H1 (cell line): Measurements from ENCODE around the gene HS3ST3B1. TPM values are rescaled to one million over a fixed set of nuclear protein-coding genes. Genes with fewer than 3 reads are reported as not detected.

ENCODE experiments used
- CBX8 ChIP-seq: fragments of 300-800, 300-1000 bp; sonication (generic); IDR thresholded peaks from 2 replicates; pipeline ENCODE4 v1.7.1; 2016; ENCODE audit warnings: low read depth, low read length, borderline replicate concordance
- GABPA ChIP-seq: IDR thresholded peaks from 2 replicates; pipeline ENCODE4 v1.6.1; 2011; ENCODE audit warnings: mild to moderate bottlenecking, low read length, moderate library complexity, borderline replicate concordance; ENCODE audit not compliant: insufficient read depth
- POLR2A ChIP-seq, 2 experiments: IDR thresholded peaks; 1 replicate in 1 of 2; 2 replicates in 1 of 2; pipeline ENCODE4 v1.6.1; 2011; ENCODE audit warnings: low read depth in 2 of 2, low read length in 2 of 2, mild to moderate bottlenecking in 2 of 2; ENCODE audit errors: control extremely low read depth in 1 of 2
- POLR2AphosphoS5 ChIP-seq: IDR thresholded peaks from 2 replicates; pipeline ENCODE4 v1.6.1; 2011; ENCODE audit warnings: low read depth, low read length
- polyA plus RNA-seq, 7 experiments: library from polyadenylated mRNA; depleted of rRNA in 3 of 7; stranded (reverse) in 5 of 7; unstranded in 2 of 7; fragments of >200 nt in 5 of 7; fragments of 200-250 nt in 2 of 7; gene quantifications; 1 replicate in 5 of 7; 2 replicates in 1 of 7; 4 replicates in 1 of 7; pipeline versions ENCODE4 v1.2.1 to v1.2.3, GENCODE V29; 2011 to 2013; ENCODE audit warnings: missing spikeins in 2 of 7, mixed read lengths in 2 of 7
- total RNA-seq: library from RNA; stranded (reverse); fragmentation: NEBNext Ultra II Directional; extraction: Animal tissue kit (Norgen Biotek cat#: 25700); gene quantifications from 2 replicates; pipeline ENCODE4 v1.2.1, GENCODE V29; 2021

HS3ST3B1 gene
- total and polyA plus RNA-seq, 2 of the 8 experiments (the other 6 are each of a cell fraction or from before 2014, with no cell fraction given), result 4.7 to 14.4 TPM

DNA sequence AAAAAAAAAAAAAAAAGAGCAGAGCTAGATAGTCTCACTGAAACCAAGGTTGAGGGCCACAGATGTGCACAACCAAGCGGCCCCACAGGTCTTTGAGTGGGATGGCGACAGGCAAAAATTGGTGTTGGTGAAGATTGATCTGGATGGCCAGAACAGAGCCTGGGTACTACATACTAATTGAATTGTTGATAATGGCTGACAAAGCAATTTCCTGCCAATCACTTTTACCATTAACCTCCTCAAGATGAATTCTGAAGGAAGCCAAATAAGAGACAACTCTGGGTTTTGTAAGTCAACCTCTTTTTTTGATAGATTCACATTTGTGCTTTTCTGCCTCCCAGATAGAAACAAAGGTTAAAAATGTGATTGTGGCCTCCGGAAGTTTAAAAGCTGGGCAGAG is 19.4 kb upstream of the HS3ST3B1 start (continued):
- TF ChIP-seq GABPA, result no peak
- no peak for TF ChIP-seq POLR2A (IDR thresholded peaks at IDR 0.05; ENCODE audit: control extremely low read depth in 1 of 2, low read depth in 2 of 2, low read length in 2 of 2)
- no peak for TF ChIP-seq CBX8
- TF ChIP-seq POLR2AphosphoS5, result no peak
